Hematopoietic multipotent progenitor cell (in vitro differentiated cells): ENCODE measurements around the gene WEE2. TPM values are rescaled to one million over a fixed set of nuclear protein-coding genes. Genes with fewer than 3 reads are reported as not detected.

Source experiments
- DNase-seq, 3 donors: peaks; one replicate each; pipeline ENCODE4 v3.0.0-alpha.2; 2011 to 2015; ENCODE audit warnings: low read depth in 2 of 3, low spot score in 2 of 3
- total RNA-seq: library from RNA; depleted of rRNA; stranded (reverse); fragments of >200 nt; gene quantifications from one replicate; pipeline ENCODE4 v1.2.3, GENCODE V29; 2012

WEE2 gene
- total RNA-seq, 1 donor: not detected

GRCh38 chr7:141710301-141710700 lies 2.1 kb downstream of the WEE2 start:
- peak in 1 of 3 donors; percentile 38 for DNase-seq

DNA sequence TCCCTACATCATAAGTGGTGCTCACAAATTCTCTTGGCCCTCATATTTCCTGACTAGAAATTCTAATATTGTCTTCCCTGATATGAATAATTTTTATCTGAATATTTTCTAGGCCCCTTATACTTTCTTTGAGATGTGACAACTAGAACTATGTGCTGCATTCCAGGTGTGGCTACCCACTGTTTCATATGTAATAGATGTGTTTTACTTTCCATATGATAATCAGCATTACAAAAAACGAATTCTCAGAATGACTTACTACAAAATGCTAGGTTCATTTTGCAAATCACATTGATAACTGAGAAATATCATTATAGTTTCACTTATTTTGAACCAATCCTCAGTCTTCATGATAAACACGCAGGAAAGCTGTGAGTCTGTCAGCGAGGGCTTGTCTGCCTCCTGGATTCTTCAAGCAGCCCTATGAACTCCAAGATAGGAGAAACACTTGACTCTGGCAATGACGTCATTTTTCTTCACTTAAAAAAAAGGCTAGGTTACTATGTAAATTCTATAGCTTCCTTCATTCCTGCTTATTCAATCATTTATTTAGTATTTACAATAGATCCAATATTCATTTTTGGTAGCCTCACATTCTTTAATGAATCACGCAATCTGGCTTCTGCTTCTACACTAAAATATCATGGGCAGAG lies 4.6 kb downstream of the WEE2 start:
- DNase-seq: no peak

GRCh38 chr7:141713890-141714289 lies 5.7 kb downstream of the WEE2 start:
- no peak for DNase-seq

DNA sequence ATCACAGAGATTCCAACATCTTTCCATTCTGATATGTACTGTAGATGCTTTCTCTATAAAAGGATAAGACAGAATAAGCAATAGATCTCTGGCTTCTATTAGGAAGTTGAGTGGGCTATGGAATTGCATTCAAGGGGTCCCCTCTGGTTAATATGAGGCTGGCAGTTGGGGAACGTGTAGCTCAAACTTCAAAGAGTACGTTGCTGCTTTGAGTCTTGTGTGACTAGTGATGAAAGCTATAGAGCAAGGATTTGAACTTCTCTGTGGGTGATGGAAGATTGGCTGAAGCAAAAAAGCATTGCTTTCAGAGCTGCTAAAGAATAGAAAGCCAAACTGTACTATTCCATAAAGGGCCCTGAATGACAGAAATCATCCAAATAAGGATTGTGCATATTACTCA lies 6.4 kb downstream of the WEE2 start:
- DNase-seq: no peak

DNA sequence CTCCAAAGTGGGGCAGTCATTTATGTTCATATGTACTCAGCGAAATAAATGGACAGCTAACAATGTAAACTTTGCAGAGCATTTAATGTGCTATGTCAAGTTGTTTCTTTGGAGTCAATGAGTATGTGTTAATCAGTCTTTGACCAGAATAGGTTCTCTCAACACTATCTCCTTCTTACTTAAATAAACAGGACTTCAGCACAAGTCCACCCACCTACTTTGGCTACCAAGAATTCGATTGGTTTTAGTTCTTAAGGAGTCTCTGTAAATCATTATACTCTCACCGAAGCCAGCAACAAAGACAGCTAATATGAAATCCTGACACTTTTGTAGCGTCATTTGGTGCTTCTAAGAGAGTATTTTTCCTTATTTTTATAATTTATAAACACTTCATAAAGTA lies 6.9 kb downstream of the WEE2 start:
- no peak for DNase-seq

DNA sequence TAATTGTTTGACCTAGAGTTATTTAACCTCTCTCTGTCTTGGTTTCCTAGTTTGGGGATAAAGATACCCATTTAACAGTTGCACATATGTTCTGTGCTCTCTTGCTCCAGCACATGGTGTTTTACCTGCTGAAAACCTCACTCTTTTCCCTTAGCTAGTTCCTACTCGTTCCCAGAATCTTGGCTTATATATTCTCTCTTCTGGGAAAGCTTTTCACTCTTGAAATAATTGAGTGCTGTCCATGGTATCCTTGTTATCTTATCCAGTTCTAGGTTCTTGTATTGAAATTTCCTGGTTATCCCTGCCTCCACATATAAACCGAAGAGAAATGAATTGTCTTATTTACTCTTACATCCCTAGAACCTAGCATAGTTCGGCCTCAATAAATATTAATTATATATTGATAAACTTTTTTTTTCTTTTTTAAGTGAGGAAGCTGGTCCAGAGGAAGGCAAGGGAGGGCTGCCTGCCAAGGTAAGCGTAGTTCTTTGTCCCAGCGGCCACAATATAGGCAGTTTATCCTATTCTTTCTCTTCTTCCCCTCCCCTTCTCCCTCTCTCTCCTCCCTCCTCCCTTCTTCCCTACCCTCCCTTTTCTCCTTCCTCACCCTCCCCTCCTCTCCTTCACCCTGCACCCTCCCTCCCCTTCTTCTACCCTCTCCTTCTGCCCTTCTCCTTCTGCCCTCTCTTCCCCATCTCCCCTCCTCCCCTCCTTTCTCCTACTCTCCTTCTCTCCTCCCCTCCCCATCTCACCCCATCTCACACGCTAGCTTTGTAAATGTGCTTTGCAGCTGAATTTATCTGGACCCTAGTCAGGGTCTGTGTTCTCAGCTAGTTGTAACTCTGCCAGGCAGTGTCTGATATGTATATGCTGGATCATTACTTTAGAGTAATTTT lies 7.9 kb downstream of the WEE2 start:
- no peak for DNase-seq

GRCh38 chr7:141717450-141717849 lies 9.3 kb downstream of the WEE2 start:
- no peak for DNase-seq

GRCh38 chr7:141722529-141722928 lies 14.4 kb downstream of the WEE2 start:
- DNase-seq: no peak

GRCh38 chr7:141729020-141729419 lies 20.9 kb downstream of the WEE2 start:
- no peak for DNase-seq

GRCh38 chr7:141731476-141732149 lies 23.5 kb downstream of the WEE2 start:
- DNase-seq: no peak

DNA sequence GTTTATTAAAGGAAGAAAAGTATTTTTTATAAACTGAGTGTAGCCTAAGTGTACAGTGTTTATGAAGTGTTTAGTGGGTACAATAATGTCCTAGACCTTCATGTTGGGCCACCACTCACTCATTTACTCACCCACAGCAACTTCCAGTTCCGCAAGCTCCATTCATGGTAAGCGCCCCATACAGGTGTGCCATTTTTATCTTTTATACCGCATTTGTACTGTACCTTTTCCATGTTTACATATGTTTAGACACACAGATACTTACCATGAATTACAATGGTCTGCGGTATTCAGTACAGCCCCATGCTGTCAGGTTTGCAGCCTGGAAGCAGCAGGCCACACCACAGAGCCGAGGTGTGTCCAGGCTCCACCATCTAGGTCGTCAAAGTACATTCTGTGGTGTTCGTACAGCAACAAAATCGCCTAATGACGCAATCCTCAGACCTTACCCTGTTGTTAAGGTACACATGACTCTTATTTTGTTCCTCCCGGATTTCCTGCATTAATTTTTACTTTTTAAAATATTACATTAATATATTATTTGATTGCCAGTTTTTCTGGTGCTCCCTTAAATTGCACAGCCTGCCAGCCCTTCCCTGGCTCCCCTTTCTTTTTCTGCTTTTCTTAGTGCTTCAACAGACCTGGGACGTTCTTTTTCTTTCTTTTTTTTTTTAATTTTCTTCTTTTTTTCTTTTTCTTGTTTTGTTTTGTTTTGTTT lies 29.1 kb downstream of the WEE2 start:
- peak in 2 of 3 donors; percentile 9 to 19 for DNase-seq

GRCh38 chr7:141737836-141738591 lies 29.9 kb downstream of the WEE2 start, which contains the start of gene SSBP1:
SSBP1 (plus strand) TSS chr7:141738358; CDS start chr7:141739167, 809 bp downstream.
- peak; percentile 87 to 99 (median 97) for DNase-seq

DNA sequence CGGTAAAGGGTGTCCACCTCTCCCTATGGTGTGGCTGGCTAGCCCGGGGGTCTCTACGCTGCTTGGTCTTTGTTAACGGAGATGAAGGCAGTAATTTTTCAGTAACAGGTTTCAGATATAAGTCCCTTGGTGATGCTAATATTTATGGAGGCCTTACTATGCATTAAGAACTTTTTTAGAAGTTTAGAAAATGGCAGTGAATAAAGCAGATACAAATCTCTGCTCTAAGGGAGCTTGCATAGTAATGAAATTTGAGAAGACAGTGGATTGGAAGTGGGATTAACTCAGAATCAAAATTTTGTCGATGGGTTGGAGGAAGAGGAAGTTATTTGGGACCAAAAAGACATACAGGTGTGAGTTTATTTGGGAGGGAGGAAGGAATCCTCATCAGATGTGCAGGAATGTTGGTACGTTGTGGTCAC lies 30.4 kb downstream of the WEE2 start:
- DNase-seq: no peak

- DNase-seq: no peak
Measured at GRCh38 chr7:141739250-141739649, 31.1 kb downstream of the WEE2 start.

- DNase-seq: no peak
Measured at GRCh38 chr7:141742229-141742628, 34.1 kb downstream of the WEE2 start.

DNA sequence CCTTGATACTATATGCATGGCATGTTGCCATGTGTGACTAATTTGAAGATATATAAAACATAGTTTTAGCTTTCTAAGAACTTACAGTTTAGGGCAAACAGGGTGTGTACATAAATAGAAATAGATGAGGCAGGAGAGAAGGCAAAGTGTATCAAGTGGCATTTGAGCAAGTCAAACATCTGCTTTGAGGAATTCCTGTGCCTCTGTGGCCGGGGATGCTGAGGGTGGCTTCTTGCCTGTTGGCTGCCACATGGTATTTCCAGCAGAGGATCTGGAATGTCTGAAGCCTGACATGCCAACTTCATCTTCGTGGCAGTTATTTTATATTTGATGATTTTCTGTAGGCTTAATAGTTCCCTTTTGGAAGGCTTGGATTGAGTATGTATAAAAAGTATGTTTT lies 36.0 kb downstream of the WEE2 start:
- DNase-seq: no peak

GRCh38 chr7:141748396-141748795 lies 40.2 kb downstream of the WEE2 start:
- DNase-seq: no peak

DNA sequence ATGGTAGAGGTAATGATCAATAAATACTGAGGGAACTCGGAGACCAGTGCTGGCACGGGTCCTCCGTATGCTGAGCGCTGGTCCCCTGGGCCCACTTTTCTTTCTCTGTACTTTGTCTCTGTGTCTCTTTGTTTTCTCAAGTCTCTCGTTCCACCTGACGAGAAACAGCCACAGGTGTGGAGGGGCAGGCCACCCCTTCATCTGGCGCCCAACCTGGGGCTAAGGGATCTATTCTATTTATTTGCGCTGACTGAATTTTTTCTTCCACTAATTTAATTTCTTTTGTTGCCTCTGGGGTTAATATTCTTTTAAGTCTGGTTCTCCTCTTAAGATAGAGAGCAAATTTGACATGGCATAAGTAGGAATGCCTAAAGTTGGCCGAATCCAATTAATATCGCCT lies 43.8 kb downstream of the WEE2 start:
- peak in 1 of 3 donors; percentile 35 for DNase-seq

- DNase-seq: peak in 1 of 3 donors; percentile 11
Measured at GRCh38 chr7:141752634-141753033, 44.5 kb downstream of the WEE2 start.

DNA sequence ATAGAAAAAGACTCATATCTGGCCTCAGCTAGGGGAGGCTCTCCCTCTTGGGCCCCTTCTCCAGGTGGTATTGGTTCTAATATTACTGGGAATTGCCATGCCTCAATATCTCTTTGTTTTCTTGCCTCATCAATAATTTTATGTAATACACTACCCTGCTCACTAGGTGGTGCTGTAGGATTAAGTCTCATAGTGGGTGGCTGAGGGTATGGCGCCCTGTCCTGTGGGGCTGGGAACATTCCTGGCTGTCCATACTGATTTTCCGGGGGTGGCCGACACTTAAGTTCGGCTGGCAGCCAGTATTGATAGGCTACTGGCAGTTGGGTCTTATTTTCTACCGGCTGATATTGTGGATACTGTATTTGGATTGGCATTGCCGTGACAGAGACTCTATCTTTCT lies 46.8 kb downstream of the WEE2 start:
- DNase-seq: peak in 2 of 3 donors; percentile 18 to 49
